ENCODE measurements around the gene ATG4D.

DNA sequence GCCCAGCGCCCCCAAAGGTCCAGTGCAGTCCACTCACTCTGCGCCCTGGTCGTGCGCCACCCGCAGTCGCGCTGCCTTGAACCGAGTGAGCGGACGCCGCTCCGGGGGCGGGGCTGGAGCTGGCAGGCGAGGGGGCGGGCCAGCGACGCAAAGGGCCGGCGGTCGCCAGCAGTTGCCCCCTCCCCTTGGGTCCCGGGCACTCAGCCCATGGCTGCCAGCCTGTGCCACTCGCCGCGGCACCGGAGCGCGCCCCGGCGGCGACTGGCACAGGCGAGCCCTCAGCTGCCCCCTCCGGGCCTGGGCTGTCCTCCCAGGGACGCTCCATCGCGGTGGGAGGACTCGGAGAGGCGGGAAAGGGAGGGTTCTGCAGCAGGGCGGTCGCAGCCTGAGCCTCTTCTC, 26.3 kb upstream of the ATG4D start, which contains the start of gene S1PR5:
- no peak for TF ChIP-seq POLR2AphosphoS5 (IDR thresholded peaks at IDR 0.05; ENCODE audit: borderline replicate concordance, low read depth, low read length)
- no peak for TF ChIP-seq EZH2 (IDR thresholded peaks at IDR 0.05)
- no peak for TF ChIP-seq FOXP2 (optimal IDR thresholded peaks at IDR 0.05; ENCODE audit: control extremely low read depth, extremely low read length, insufficient read depth)
